ENCODE data around the gene SFSWAP.

SFSWAP gene

GRCh38 chr12:131842169-131842568 lies 131.3 kb downstream of the SFSWAP start:
- H3K4me3 ChIP-seq (ENCODE audit: low read depth, low read length): no peak overlapping the region
- no peak for TF ChIP-seq CTCF (conservative IDR thresholded peaks at IDR 0.05; ENCODE audit: low read depth, low read length)
- DNase-seq (ENCODE audit: low read depth): no peak

GRCh38 chr12:131843527-131843926 lies 132.6 kb downstream of the SFSWAP start:
- TF ChIP-seq CTCF (conservative IDR thresholded peaks at IDR 0.05; ENCODE audit: low read depth, low read length): no peak
- H3K4me3 ChIP-seq (ENCODE audit: low read depth, low read length): no peak overlapping the region
- no peak for DNase-seq (ENCODE audit: low read depth)

- no peak for TF ChIP-seq CTCF (conservative IDR thresholded peaks at IDR 0.05; ENCODE audit: low read depth, low read length)
- H3K4me3 ChIP-seq (ENCODE audit: low read depth, low read length): no peak overlapping the region
- no peak for DNase-seq (ENCODE audit: low read depth)
Measured at GRCh38 chr12:131844140-131844539, 133.2 kb downstream of the SFSWAP start.

GRCh38 chr12:131844656-131845055 lies 133.8 kb downstream of the SFSWAP start:
- no peak overlapping the region for H3K4me3 ChIP-seq (ENCODE audit: low read depth, low read length)
- DNase-seq (ENCODE audit: low read depth): no peak
- TF ChIP-seq CTCF (conservative IDR thresholded peaks at IDR 0.05; ENCODE audit: low read depth, low read length): no peak

- TF ChIP-seq CTCF (conservative IDR thresholded peaks at IDR 0.05; ENCODE audit: low read depth, low read length): no peak
- no peak overlapping the region for H3K4me3 ChIP-seq (ENCODE audit: low read depth, low read length)
- no peak for DNase-seq (ENCODE audit: low read depth)
Measured at GRCh38 chr12:131845121-131845520, 134.2 kb downstream of the SFSWAP start.

GRCh38 chr12:131847456-131847855 lies 136.6 kb downstream of the SFSWAP start:
- no peak for DNase-seq (ENCODE audit: low read depth)
- TF ChIP-seq CTCF (conservative IDR thresholded peaks at IDR 0.05; ENCODE audit: low read depth, low read length): no peak
- H3K4me3 ChIP-seq (ENCODE audit: low read depth, low read length): no peak overlapping the region

- H3K4me3 ChIP-seq (ENCODE audit: low read depth, low read length): no peak overlapping the region
- TF ChIP-seq CTCF (conservative IDR thresholded peaks at IDR 0.05; ENCODE audit: low read depth, low read length): no peak
- DNase-seq (ENCODE audit: low read depth): no peak
Measured at GRCh38 chr12:131848753-131849152, 137.9 kb downstream of the SFSWAP start.
